ENCODE measurements around the gene SORCS2. TPM values are rescaled to one million over a fixed set of nuclear protein-coding genes. Genes with fewer than 3 reads are reported as not detected.

The SORCS2 gene
- total RNA-seq, 4 donors from 2014 or later, result 0.26 to 17.1 (median 2.9) TPM

DNA sequence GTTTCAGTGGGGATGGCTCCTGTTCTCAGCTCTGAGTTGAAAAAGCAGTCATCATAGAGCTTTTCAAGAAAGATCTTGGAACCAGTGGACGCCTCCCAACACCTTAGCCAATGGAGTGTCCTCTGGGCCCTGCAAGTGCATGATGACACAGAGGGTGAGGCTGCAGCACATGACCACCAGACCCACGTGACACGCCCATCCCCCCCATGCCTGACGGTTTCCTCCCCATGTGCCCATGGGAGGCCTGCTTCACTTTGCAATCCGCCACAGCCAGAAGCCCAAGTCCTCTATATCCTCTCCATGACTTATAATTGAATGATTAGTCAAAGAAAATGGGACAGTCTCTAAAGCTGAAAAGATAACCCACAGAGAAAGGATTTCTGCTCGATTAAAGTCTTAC lies 560.3 kb downstream of the SORCS2 start:
- H3K27ac ChIP-seq, result no peak overlapping the region
- no peaks in the 10 kb centered on the region for H3K27me3 ChIP-seq
- H3K4me3 ChIP-seq, result no peak overlapping the region
- no peak for TF ChIP-seq POLR2A (IDR thresholded peaks at IDR 0.05)
- TF ChIP-seq, protein P1, sequence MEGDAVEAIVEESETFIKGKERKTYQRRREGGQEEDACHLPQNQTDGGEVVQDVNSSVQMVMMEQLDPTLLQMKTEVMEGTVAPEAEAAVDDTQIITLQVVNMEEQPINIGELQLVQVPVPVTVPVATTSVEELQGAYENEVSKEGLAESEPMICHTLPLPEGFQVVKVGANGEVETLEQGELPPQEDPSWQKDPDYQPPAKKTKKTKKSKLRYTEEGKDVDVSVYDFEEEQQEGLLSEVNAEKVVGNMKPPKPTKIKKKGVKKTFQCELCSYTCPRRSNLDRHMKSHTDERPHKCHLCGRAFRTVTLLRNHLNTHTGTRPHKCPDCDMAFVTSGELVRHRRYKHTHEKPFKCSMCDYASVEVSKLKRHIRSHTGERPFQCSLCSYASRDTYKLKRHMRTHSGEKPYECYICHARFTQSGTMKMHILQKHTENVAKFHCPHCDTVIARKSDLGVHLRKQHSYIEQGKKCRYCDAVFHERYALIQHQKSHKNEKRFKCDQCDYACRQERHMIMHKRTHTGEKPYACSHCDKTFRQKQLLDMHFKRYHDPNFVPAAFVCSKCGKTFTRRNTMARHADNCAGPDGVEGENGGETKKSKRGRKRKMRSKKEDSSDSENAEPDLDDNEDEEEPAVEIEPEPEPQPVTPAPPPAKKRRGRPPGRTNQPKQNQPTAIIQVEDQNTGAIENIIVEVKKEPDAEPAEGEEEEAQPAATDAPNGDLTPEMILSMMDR (IDR thresholded peaks at IDR 0.05), result no peak
- no peaks in the 10 kb centered on the region for H3K9me3 ChIP-seq
- no peaks in the 10 kb centered on the region for H3K4me1 ChIP-seq
- H3K36me3 ChIP-seq, result no peaks in the 10 kb centered on the region
- intact Hi-C loops (cut with DNase I; ENCODE audit: low total_unique reads), result no loop called here
- no peak for DNase-seq

GRCh38 chr4:7753271-7753670 lies 560.9 kb downstream of the SORCS2 start:
- H3K4me1 ChIP-seq, result peaks cover 0 to 5% of the 10 kb centered on the region in 2 donors
- no peak for DNase-seq
- H3K27me3 ChIP-seq, result no peaks in the 10 kb centered on the region
- H3K9me3 ChIP-seq, result no peaks in the 10 kb centered on the region
- intact Hi-C loops (cut with DNase I; ENCODE audit: low total_unique reads), result no loop called here
- no peak overlapping the region for H3K27ac ChIP-seq
- TF ChIP-seq POLR2A (IDR thresholded peaks at IDR 0.05), result no peak
- TF ChIP-seq, protein P1 (IDR thresholded peaks at IDR 0.05), result no peak
- H3K36me3 ChIP-seq, result no peaks in the 10 kb centered on the region
- no peak overlapping the region for H3K4me3 ChIP-seq

DNA sequence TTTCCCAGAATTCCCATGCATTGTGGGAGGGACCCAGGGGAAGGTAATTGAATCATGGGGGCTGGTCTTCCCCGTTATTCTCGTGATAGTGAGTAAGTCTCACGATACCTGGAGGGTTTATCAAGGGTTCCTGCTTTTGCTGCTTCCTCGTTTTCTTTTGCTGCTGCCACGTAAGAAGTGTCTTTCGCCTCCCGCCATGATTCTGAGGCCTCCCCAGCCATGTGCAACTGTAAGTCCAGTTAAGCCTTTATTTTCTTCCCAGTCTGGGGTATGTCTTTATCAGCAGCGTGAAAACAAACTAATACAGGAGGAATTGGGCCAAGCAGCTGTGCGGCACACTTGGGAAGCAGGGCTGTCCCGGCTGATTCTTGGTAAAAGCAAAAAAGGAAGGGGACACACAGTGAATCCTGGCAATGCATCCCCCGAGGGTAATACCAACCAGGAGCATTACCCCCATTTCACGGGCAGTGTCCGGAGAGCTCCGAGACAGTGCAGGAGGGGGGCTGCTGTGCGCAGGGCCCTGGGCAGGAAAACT lies 561.7 kb downstream of the SORCS2 start:
- Histone ChIP-seq H3K4me1 (peaks cover 0 to 5% of the 10 kb centered on the region in 2 donors), H3K27me3 (no peaks in the 10 kb centered on the region), H3K4me3 (no peak overlapping the region), H3K27ac (no peak overlapping the region), H3K9me3 (no peaks in the 10 kb centered on the region), H3K36me3 (no peaks in the 10 kb centered on the region)
- TF ChIP-seq, protein P1 (IDR thresholded peaks at IDR 0.05), result no peak
- no peak for TF ChIP-seq POLR2A (IDR thresholded peaks at IDR 0.05)
- intact Hi-C loops (cut with DNase I; ENCODE audit: low total_unique reads), result no loop called here
- DNase-seq, result no peak

DNA sequence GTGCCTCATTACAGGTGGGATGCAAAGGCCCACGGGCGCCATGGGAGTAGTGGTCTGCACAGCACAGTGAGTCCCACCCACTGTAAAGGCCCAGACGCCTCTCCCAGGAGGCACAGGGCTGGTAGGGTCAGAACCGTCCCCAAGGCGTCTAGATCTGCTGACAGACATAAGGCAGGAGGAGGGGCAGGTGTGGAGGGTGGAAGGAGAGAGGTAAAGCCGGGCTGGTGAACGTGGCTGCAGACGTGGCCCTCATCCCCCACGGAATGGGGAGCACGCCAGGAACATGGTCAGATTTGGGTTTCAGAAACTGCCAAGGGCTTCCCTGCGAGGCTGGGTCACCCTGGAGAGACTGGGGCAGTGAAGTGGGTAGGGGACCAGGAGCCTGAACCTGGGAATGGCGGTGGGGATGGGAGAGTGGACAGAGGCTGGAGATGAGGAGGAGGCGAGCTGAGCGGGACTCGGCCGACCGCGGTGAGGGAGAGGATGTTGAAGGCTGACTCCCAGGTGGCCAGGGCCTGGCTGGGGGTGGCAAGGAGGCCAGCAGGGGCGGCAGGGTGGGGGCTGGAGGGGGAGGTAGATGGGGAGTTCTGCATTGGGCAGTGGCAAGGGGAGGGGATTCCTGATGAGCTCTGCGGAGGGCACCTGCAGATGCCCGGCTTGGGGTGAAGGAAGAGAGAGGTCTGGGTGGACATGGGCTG lies 562.4 kb downstream of the SORCS2 start:
- intact Hi-C loops (cut with DNase I; ENCODE audit: low total_unique reads), result no loop called here
- Histone ChIP-seq H3K27ac (no peak overlapping the region), H3K9me3 (no peaks in the 10 kb centered on the region), H3K27me3 (no peaks in the 10 kb centered on the region), H3K4me3 (no peak overlapping the region), H3K36me3 (no peaks in the 10 kb centered on the region), H3K4me1 (peaks cover 0 to 5% of the 10 kb centered on the region in 2 donors)
- no peak for DNase-seq
- TF ChIP-seq, protein P1 (IDR thresholded peaks at IDR 0.05), result no peak
- TF ChIP-seq POLR2A (IDR thresholded peaks at IDR 0.05), result no peak

- no peaks in the 10 kb centered on the region for H3K9me3 ChIP-seq
- no peak overlapping the region for H3K4me3 ChIP-seq
- no peak overlapping the region for H3K27ac ChIP-seq
- intact Hi-C loops (cut with DNase I; ENCODE audit: low total_unique reads), result no loop called here
- no peaks in the 10 kb centered on the region for H3K36me3 ChIP-seq
- TF ChIP-seq, protein P1 (IDR thresholded peaks at IDR 0.05), result no peak
- TF ChIP-seq POLR2A (IDR thresholded peaks at IDR 0.05), result no peak
- DNase-seq, result no peak
- H3K27me3 ChIP-seq, result no peaks in the 10 kb centered on the region
- peaks cover 0 to 5% of the 10 kb centered on the region in 2 donors for H3K4me1 ChIP-seq
Measured at GRCh38 chr4:7755561-7755960, 563.2 kb downstream of the SORCS2 start.

Data from uterus (tissue), 4 donors.